ENCODE results near the gene OR2K2.
"Not testable (repeated sequence)": the region's sequence is repeated elsewhere in the genome, so short reads cannot be mapped to it uniquely, and the experiment has no call there.

- not testable (repeated sequence) for TF ChIP-seq CTCF (IDR thresholded peaks at IDR 0.05; ENCODE audit: poor library complexity, severe bottlenecking); TAF1 (IDR thresholded peaks at IDR 0.05; ENCODE audit: low read depth); EP300 (conservative IDR thresholded peaks at IDR 0.05; ENCODE audit: poor library complexity, severe bottlenecking); RAD21 (conservative IDR thresholded peaks at IDR 0.05); EZH2 (IDR thresholded peaks at IDR 0.05; ENCODE audit: borderline replicate concordance, insufficient read depth, low read length, poor library complexity, severe bottlenecking)
These were observed 26.0 kb downstream of the OR2K2 start for GRCh38 chr9:111304000-111304399.

Measured in neural cell (in vitro differentiated cells).